Spleen (tissue), 11 donors: Measurements from ENCODE around the gene BEST1. TPM values are rescaled to one million over a fixed set of nuclear protein-coding genes. Genes with fewer than 3 reads are reported as not detected.

Experiments used
- DNase-seq: peaks from one replicate; pipeline ENCODE4 v3.0.0-alpha.2; 2020
- H3K27ac ChIP-seq, 8 donors: fragments of 200-600 bp; sonication (generic) in 7 of 8; 1 replicate in 4 of 8; 2 replicates in 4 of 8; pipeline versions ENCODE4 v1.5.0 to v1.8.0; 2016 to 2021; ENCODE audit warnings: inconsistent platforms in 4 of 8, mild to moderate bottlenecking in 4 of 8, moderate library complexity in 1 of 8
- H3K27me3 ChIP-seq, 7 donors: fragments of 200-600 bp; sonication (generic) in 6 of 7; replicated peaks in 1 of 7; 1 replicate in 4 of 7; 2 replicates in 3 of 7; pipeline versions ENCODE4 v1.5.0 to v1.8.0; 2016 to 2021; ENCODE audit warnings: inconsistent platforms in 3 of 7, mild to moderate bottlenecking in 1 of 7
- H3K36me3 ChIP-seq, 6 donors: fragments of 200-600 bp; sonication (generic) in 5 of 6; 1 replicate in 4 of 6; 2 replicates in 2 of 6; pipeline versions ENCODE4 v1.5.0 to v1.8.0; 2016 to 2021; ENCODE audit warnings: inconsistent platforms in 2 of 6
- H3K4me1 ChIP-seq, 6 donors: fragments of 200-600 bp; sonication (generic) in 5 of 6; 1 replicate in 3 of 6; 2 replicates in 3 of 6; pipeline versions ENCODE4 v1.5.0 to v1.8.0; 2016 to 2021; ENCODE audit warnings: inconsistent platforms in 3 of 6
- H3K4me3 ChIP-seq, 8 donors: fragments of 200-600 bp; sonication (generic) in 7 of 8; 1 replicate in 4 of 8; 2 replicates in 4 of 8; pipeline versions ENCODE4 v1.5.0 to v1.8.0; 2016 to 2021; ENCODE audit warnings: inconsistent platforms in 4 of 8, mild to moderate bottlenecking in 4 of 8, moderate library complexity in 2 of 8
- H3K9me3 ChIP-seq, 8 donors: fragments of 200-600 bp; sonication (generic) in 7 of 8; 1 replicate in 4 of 8; 2 replicates in 4 of 8; pipeline versions ENCODE4 v1.5.0 to v1.8.0; 2016 to 2021; ENCODE audit warnings: inconsistent platforms in 4 of 8
- CTCF ChIP-seq, 11 experiments: fragments of 200-600 bp in 7 of 11; fragments of 450-650 bp in 4 of 11; sonication (generic) in 4 of 11; IDR thresholded peaks in 8 of 11; conservative IDR thresholded peaks in 3 of 11; 1 replicate in 7 of 11; 2 replicates in 4 of 11; pipeline versions ENCODE4 v1.4.0 to v1.8.0; 2016 to 2021; ENCODE audit warnings: antibody characterized with exemption in 11 of 11, inconsistent platforms in 4 of 11, mild to moderate bottlenecking in 1 of 11
- POLR2A ChIP-seq, 3 donors: fragments of 450-650 bp; IDR thresholded peaks; one replicate each; pipeline ENCODE4 v1.5.1; 2017; ENCODE audit warnings: antibody characterized with exemption in 3 of 3, mild to moderate bottlenecking in 1 of 3
- POLR2AphosphoS5 ChIP-seq, 3 donors: sonication (generic); formaldehyde crosslinking; IDR thresholded peaks; one replicate each; pipeline ENCODE4 v1.5.1; 2017; ENCODE audit warnings: antibody characterized with exemption in 3 of 3
- WGBS, 5 donors: extraction: QIAGEN DNeasy Blood & Tissue Kit in 3 of 5; methylation state at CpG; one replicate each; pipeline versions ENCODE4 v1.1.5 to v1.1.7; 2013 to 2018; 5-methylcytosine and 5-hydroxymethylcytosine counted together
- intact Hi-C: fragments of 100-400 bp; cut with DNase I; formaldehyde crosslinking; loops from one replicate; pipeline ENCODE4 v1.15.0; 2023; ENCODE audit warnings: low total_unique reads
- polyA plus RNA-seq, 3 donors: library from polyadenylated mRNA; stranded (reverse); fragments of 200-250 nt; gene quantifications; one replicate each; pipeline ENCODE4 v1.2.1, GENCODE V29; 2013
- total RNA-seq, 7 donors: library from RNA; depleted of rRNA in 3 of 7; stranded (reverse); fragments of >200 nt in 3 of 7; fragmentation: NEBNext Ultra II Directional in 4 of 7; extraction: Animal tissue kit (Norgen Biotek cat#: 25700) in 4 of 7; gene quantifications; one replicate each; pipeline versions ENCODE4 v1.1.0 to v1.2.1, GENCODE V29; 2016 to 2021
- donor health status: healthy with polysubstance abuse.
- donor health status: DM: no; HTN: no; CAD: no; lungs with moderate emphysema.
- donor health status: DM: no; HTN: no; CAD: no.
- donor health status: Bipolar disorder and iron deficiency.
- donor health status: healthy.
- donor health status: DM: no; HTN: no; CAD: no.
- donor health status: DM: yes; HTN: yes; CAD: no.

The BEST1 gene
- total and polyA plus RNA-seq, 10 donors, result 2.6 to 20.4 (median 10.8) TPM

- Histone ChIP-seq H3K36me3 (peaks cover 0 to 93% (median 19%) of the 10 kb centered on the region in 6 donors), H3K4me3 (peak overlapping the region in 1 of 8 donors; percentile 100), H3K9me3 (no peaks in the 10 kb centered on the region), H3K27ac (peak overlapping the region; percentile 27 to 100 (median 99)), H3K4me1 (peaks cover 26 to 85% (median 61%) of the 10 kb centered on the region in 6 donors), H3K27me3 (no peaks in the 10 kb centered on the region)
- WGBS, 5 donors, result 89 to 96% (median 90%) methylated on average over 8 of the region's 8 CpGs
- no peak for TF ChIP-seq CTCF (IDR thresholded peaks at IDR 0.05 in 8 of 11, conservative IDR thresholded peaks at IDR 0.05 in 3 of 11)
- peak in 1 of 3 donors; percentile 48 for TF ChIP-seq POLR2AphosphoS5 (IDR thresholded peaks at IDR 0.05)
- intact Hi-C loops, result no loop called here
- peak; percentile 68 for DNase-seq
These were observed 11.5 kb downstream of the BEST1 start for GRCh38 chr11:61961570-61962212.

- 80 to 91% (median 84%) methylated on average over 9 to 12 of the region's 12 CpGs for WGBS, 5 donors
- no peaks in the 10 kb centered on the region for H3K9me3 ChIP-seq
- TF ChIP-seq CTCF (IDR thresholded peaks at IDR 0.05 in 8 of 11, conservative IDR thresholded peaks at IDR 0.05 in 3 of 11) (no peak), POLR2A (IDR thresholded peaks at IDR 0.05) (peak in 1 of 3 donors; percentile 7), POLR2AphosphoS5 (IDR thresholded peaks at IDR 0.05) (peak in 2 of 3 donors; percentile 3 to 62)
- H3K27ac ChIP-seq, result peak overlapping the region; percentile 82 to 100 (median 99)
- peaks cover 26 to 78% (median 58%) of the 10 kb centered on the region in 6 donors for H3K4me1 ChIP-seq
- H3K4me3 ChIP-seq, result peak overlapping the region in 1 of 8 donors; percentile 100
- DNase-seq, result peak; percentile 72
- peaks cover 0 to 85% (median 19%) of the 10 kb centered on the region in 6 donors for H3K36me3 ChIP-seq
- intact Hi-C loops, result no loop called here
- no peaks in the 10 kb centered on the region for H3K27me3 ChIP-seq
These were observed 12.3 kb downstream of the BEST1 start for GRCh38 chr11:61962213-61963015.

- WGBS, 5 donors, result 86 to 98% (median 90%) methylated on average over 3 of the region's 3 CpGs
- H3K9me3 ChIP-seq, result no peaks in the 10 kb centered on the region
- peak; percentile 80 for DNase-seq
- H3K36me3 ChIP-seq, result peaks cover 0 to 80% (median 19%) of the 10 kb centered on the region in 6 donors
- H3K27ac ChIP-seq, result peak overlapping the region; percentile 82 to 100 (median 99)
- intact Hi-C loops, result no loop called here
- TF ChIP-seq CTCF (IDR thresholded peaks at IDR 0.05 in 8 of 11, conservative IDR thresholded peaks at IDR 0.05 in 3 of 11) (no peak), POLR2AphosphoS5 (IDR thresholded peaks at IDR 0.05) (peak in 2 of 3 donors; percentile 64 to 87), POLR2A (IDR thresholded peaks at IDR 0.05) (peak in 1 of 3 donors; percentile 9)
- no peaks in the 10 kb centered on the region for H3K27me3 ChIP-seq
- H3K4me3 ChIP-seq, result peak overlapping the region in 1 of 8 donors; percentile 100
- H3K4me1 ChIP-seq, result peaks cover 26 to 78% (median 57%) of the 10 kb centered on the region in 6 donors
These were observed 12.8 kb downstream of the BEST1 start for GRCh38 chr11:61963016-61963281.
